Vagina (tissue), 2 donors: ENCODE data around the gene MAP7. TPM values are rescaled to one million over a fixed set of nuclear protein-coding genes. Genes with fewer than 3 reads are reported as not detected.

ENCODE experiments used
- DNase-seq, 2 donors: peaks; one replicate each; pipeline ENCODE4 v3.0.0-alpha.2; 2017; ENCODE audit errors: extremely low spot score in 2 of 2
- H3K27ac ChIP-seq: fragments of 200-600 bp; sonication (generic); one replicate; pipeline ENCODE4 v1.5.1; 2019
- H3K27me3 ChIP-seq: fragments of 200-600 bp; sonication (generic); one replicate; pipeline ENCODE4 v1.5.1; 2019
- H3K36me3 ChIP-seq, 2 donors: fragments of 200-600 bp; sonication (generic); one replicate each; pipeline ENCODE4 v1.5.1; 2017 to 2019
- H3K4me1 ChIP-seq: fragments of 200-600 bp; sonication (generic); one replicate; pipeline ENCODE4 v1.5.1; 2019
- H3K4me3 ChIP-seq, 2 donors: fragments of 200-600 bp; sonication (generic); 1 replicate in 1 of 2; 2 replicates in 1 of 2; pipeline ENCODE4 v1.5.1; 2016 to 2019
- H3K9me3 ChIP-seq: fragments of 200-600 bp; sonication (generic); one replicate; pipeline ENCODE4 v1.5.1; 2019
- CTCF ChIP-seq, 3 experiments: fragments of 450-650 bp in 2 of 3; fragments of 200-600 bp in 1 of 3; sonication (generic) in 1 of 3; IDR thresholded peaks; one replicate each; pipeline ENCODE4 v1.5.1; 2017 to 2019; ENCODE audit warnings: antibody characterized with exemption in 3 of 3, mild to moderate bottlenecking in 2 of 3, moderate library complexity in 2 of 3
- POLR2A ChIP-seq, 2 donors: fragments of 450-650 bp; IDR thresholded peaks; one replicate each; pipeline ENCODE4 v1.6.1; 2017; ENCODE audit warnings: antibody characterized with exemption in 2 of 2, mild to moderate bottlenecking in 2 of 2, moderate library complexity in 2 of 2
- POLR2AphosphoS5 ChIP-seq, 2 donors: sonication (generic); formaldehyde crosslinking; IDR thresholded peaks; one replicate each; pipeline ENCODE4 v1.9.0; 2017; ENCODE audit warnings: antibody characterized with exemption in 2 of 2, mild to moderate bottlenecking in 2 of 2, low read depth in 1 of 2; ENCODE audit not compliant: insufficient read depth in 1 of 2
- intact Hi-C: fragments of 100-400 bp; cut with DNase I; formaldehyde crosslinking; loops from one replicate; pipeline ENCODE4 v1.15.1; 2023
- total RNA-seq: library from RNA; depleted of rRNA; stranded (reverse); fragments of >200 nt; gene quantifications from one replicate; pipeline ENCODE4 v1.2.3, GENCODE V29; 2016

The MAP7 gene
- total RNA-seq, 1 donor from 2014 or later = 9.3 TPM

DNA sequence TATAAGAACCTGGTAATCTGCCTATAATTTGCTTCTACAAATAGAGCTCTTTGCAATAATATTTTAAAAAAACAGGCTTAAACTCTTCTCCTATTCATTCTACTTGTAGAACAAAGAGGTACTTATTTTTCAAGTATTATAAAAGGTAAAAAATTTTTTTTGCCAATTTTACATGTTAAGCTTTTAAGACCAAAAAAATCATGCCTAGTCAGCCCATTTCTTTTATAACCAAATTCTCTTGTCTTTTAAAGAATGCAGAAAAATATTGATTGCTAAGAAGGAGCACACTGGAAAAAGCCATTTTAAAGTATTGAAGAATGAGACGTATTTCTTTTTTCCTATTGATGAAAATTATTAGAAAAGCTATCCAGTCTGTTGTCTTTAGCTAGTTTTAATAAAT, 206.5 kb downstream of the MAP7 start:
- H3K4me1 ChIP-seq = no peaks in the 10 kb centered on the region
- intact Hi-C loops = no loop called here
- no peaks in the 10 kb centered on the region for H3K9me3 ChIP-seq
- no peak overlapping the region for H3K4me3 ChIP-seq
- no peaks in the 10 kb centered on the region for H3K27me3 ChIP-seq
- no peak for DNase-seq
- no peak overlapping the region for H3K27ac ChIP-seq
- TF ChIP-seq POLR2AphosphoS5 (IDR thresholded peaks at IDR 0.05; ENCODE audit: insufficient read depth in 1 of 2, low read depth in 1 of 2) (no peak), CTCF (IDR thresholded peaks at IDR 0.05) (no peak), POLR2A (IDR thresholded peaks at IDR 0.05) (no peak)
- H3K36me3 ChIP-seq = no peaks in the 10 kb centered on the region

- no peak for DNase-seq
- H3K36me3 ChIP-seq = no peaks in the 10 kb centered on the region
- H3K4me3 ChIP-seq = no peak overlapping the region
- intact Hi-C loops = no loop called here
- H3K9me3 ChIP-seq = no peaks in the 10 kb centered on the region
- no peaks in the 10 kb centered on the region for H3K4me1 ChIP-seq
- no peak for TF ChIP-seq POLR2A (IDR thresholded peaks at IDR 0.05)
- TF ChIP-seq CTCF (IDR thresholded peaks at IDR 0.05) = no peak
- no peak for TF ChIP-seq POLR2AphosphoS5 (IDR thresholded peaks at IDR 0.05; ENCODE audit: insufficient read depth in 1 of 2, low read depth in 1 of 2)
- H3K27me3 ChIP-seq = no peaks in the 10 kb centered on the region
- no peak overlapping the region for H3K27ac ChIP-seq
These were observed 206.9 kb downstream of the MAP7 start for GRCh38 chr6:136343275-136343674.

- no peaks in the 10 kb centered on the region for H3K4me1 ChIP-seq
- no peak overlapping the region for H3K27ac ChIP-seq
- no peaks in the 10 kb centered on the region for H3K36me3 ChIP-seq
- H3K4me3 ChIP-seq = no peak overlapping the region
- TF ChIP-seq CTCF (IDR thresholded peaks at IDR 0.05) (no peak), POLR2A (IDR thresholded peaks at IDR 0.05) (no peak), POLR2AphosphoS5 (IDR thresholded peaks at IDR 0.05; ENCODE audit: insufficient read depth in 1 of 2, low read depth in 1 of 2) (no peak)
- H3K27me3 ChIP-seq = no peaks in the 10 kb centered on the region
- intact Hi-C loops = no loop called here
- no peaks in the 10 kb centered on the region for H3K9me3 ChIP-seq
- no peak for DNase-seq
These were observed 208.3 kb downstream of the MAP7 start for GRCh38 chr6:136341967-136342366.

- no peak for DNase-seq
- Histone ChIP-seq H3K9me3 (no peaks in the 10 kb centered on the region), H3K36me3 (no peaks in the 10 kb centered on the region), H3K27me3 (no peaks in the 10 kb centered on the region), H3K4me1 (no peaks in the 10 kb centered on the region), H3K27ac (no peak overlapping the region), H3K4me3 (no peak overlapping the region)
- intact Hi-C loops = no loop called here
- no peak for TF ChIP-seq POLR2AphosphoS5 (IDR thresholded peaks at IDR 0.05; ENCODE audit: insufficient read depth in 1 of 2, low read depth in 1 of 2)
- TF ChIP-seq POLR2A (IDR thresholded peaks at IDR 0.05) = no peak
- no peak for TF ChIP-seq CTCF (IDR thresholded peaks at IDR 0.05)
These were observed 208.9 kb downstream of the MAP7 start for GRCh38 chr6:136341367-136341766.

GRCh38 chr6:136338486-136338885, 211.7 kb downstream of the MAP7 start:
- no peaks in the 10 kb centered on the region for H3K9me3 ChIP-seq
- H3K4me1 ChIP-seq = no peaks in the 10 kb centered on the region
- H3K27ac ChIP-seq = no peak overlapping the region
- no peak overlapping the region for H3K4me3 ChIP-seq
- H3K36me3 ChIP-seq = no peaks in the 10 kb centered on the region
- no peaks in the 10 kb centered on the region for H3K27me3 ChIP-seq
- no peak for DNase-seq
- TF ChIP-seq CTCF (IDR thresholded peaks at IDR 0.05) = no peak
- no peak for TF ChIP-seq POLR2AphosphoS5 (IDR thresholded peaks at IDR 0.05; ENCODE audit: insufficient read depth in 1 of 2, low read depth in 1 of 2)
- no peak for TF ChIP-seq POLR2A (IDR thresholded peaks at IDR 0.05)
- intact Hi-C loops = no loop called here
